Stimulated activated CD4-positive, alpha-beta T cell treated with anti-CD3 and anti-CD28 coated beads, Interleukin-2, amount 100 ng/mL, for 4 hours (primary cell): ENCODE measurements around the gene SYDE1.

Experiments
- DNase-seq: peaks from one replicate; pipeline ENCODE4 v3.0.0-alpha.2; 2020; ENCODE audit warnings: low read depth

SYDE1 gene

DNA sequence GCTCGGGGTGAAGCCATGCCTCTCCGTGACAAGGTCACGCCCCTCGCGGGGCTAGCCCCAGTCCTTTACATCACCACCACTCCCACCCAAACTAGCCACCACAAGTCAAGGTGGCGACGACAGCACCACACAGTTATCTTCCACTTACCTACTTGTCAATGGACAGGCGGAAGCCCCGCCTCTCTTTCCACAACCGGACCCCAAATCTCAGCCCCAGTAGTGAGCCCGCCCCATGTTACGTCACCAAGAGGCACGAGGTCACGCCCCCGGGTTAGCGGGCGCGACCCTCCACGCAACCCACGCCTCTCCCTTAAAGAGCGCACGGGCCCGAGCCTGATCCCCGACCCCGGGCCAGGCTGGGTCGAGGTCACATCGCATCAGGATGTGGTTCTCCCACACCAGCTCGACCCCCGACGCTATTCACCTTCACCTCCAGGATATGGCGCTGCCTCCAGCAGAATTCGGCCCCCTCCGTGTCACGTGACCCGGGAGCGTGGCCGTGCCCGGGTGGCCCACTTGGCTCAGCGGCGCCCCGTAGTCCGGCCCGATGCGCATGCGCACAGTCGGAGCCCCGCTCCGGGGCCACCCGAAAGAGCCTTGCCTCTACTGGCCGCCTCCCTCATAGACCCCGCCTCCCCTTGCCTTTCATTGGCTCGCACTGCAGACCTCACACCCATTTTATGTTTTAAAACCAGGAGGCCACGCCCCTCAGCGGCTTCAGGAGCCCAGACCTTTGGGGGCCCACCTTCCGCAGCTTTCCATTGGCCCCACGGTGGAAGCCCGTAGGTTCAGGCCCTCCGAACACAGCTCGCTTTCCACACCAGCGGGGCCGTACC lies 18.2 kb downstream of the SYDE1 start:
- peak; percentile 94 for DNase-seq

DNA sequence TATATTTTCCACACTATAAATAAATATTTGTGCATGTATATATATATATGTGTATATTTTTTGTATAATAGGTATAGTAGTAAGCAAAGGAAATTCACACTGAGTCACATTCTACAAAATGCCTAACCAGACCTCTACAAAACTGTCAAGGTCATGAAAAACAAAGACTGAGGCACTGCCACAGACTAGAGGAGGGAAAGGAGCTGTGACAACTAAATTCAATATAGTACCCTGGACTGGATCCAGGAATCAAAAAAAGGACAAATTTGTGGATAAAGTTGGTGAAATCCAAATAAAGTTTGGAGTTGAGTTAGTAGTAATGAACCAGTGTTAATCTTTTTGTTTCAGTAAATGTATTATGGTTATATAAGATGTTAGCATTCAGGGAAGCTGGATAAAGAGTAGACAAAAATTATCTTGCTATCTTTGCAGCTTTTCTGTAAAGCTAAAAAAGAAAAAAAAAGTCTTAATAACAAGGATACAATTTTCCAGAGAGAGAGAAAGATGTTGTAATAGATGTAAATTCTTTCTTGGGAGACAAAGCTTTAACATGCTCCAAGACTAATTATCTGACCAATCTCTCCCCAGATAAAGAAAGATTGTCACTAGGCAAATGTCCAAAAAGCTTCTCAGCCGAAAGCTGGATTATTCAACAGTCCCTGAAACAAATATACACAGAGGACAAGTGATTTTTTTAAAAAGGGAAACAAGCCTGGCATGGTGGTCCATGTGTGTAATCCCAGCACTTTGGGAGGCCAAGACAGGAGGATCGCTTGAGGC lies 19.1 kb downstream of the SYDE1 start:
- DNase-seq: no peak

DNA sequence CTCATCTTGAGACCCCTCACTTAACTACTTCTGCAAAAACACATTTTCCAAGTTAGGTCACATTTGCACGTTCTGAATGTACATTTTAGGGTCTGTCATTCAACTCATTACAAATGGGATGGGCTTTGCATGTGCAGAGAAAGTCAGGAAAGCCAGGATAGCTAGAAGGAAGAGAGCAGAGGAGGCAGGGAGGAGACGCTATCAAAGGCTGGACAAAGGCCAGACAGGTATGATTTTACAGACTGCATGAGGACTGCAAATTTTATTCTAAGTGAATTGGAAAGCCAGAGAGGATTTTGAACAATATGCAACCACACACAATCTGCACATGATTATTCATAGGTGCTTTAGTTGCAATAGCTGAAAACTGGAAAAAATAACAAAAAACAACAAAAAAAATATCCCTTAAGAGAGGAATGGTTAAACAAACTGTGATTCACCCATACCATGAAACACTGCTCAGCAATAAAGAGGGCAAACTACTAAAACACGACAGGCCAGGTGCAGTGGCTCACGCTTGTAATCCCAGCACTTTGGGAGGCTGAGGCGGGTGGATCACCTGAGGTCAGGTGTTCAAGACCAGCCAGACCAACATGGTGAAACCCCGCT lies 21.1 kb downstream of the SYDE1 start:
- DNase-seq: no peak

DNA sequence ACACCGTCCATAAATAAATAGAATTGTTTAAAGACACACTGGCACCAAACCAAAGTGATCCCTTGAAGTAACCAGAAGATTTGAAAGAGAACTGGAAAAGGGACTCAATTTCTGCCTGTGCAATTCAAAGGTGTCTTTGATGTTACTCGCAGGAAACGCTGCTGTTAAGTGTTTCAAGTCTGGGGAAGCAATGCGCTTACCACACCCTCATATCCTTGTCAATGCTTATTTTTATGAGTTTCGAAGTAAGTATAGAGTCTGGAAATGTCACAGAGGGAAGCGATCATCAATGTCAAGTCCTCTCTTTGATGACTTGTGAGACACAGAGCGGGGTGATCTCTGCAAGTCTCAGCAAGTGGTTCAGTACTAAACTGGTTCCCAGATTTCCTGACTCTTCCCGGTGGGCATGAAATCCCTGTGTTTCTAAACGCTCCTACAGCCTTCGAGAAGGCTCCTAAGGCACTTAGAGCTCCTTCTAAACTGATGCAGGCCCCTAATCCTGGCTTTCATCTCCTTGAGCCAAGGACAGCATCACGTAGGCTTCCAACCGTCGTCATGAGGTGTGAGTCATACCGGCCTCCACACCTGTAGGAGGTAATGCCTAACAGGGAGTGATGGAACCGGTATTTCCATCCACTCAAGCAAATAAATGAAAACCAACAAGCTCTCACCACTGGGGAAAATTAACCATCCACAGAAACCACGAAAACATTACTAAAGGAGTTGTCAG lies 22.8 kb downstream of the SYDE1 start:
- peak; percentile 60 for DNase-seq

DNA sequence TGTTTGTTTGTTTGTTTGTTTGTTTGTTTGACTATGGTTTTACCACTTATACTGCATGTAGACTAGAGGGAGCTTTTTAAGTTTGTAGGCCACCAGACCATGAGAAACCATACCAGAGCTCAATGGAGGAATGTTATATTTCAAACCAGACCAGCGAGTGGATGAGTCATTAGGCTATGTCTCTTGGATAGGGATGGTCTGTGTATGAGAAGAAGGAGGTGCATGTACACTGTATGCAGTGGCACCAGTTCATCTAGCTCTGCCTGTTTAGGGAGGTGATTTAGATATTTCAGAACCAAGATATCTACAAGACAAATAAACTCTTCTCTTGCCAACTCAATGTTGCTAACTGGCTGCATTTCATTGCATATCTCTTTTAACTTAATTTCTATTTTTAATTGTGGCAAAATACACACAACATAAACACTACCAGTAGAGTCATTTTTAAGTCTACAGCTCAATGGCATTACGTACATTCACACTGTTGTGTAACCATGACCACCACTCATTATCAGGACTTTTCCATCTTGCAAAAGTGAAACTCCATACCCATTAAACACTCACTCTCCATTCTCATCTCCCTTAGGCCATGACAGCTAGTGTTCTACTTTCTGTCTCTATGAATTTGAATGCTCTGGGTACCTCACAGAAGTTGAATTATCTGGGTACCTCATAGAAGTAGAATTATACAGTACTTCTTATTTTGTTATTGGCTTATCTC lies 29.2 kb downstream of the SYDE1 start:
- no peak for DNase-seq

DNA sequence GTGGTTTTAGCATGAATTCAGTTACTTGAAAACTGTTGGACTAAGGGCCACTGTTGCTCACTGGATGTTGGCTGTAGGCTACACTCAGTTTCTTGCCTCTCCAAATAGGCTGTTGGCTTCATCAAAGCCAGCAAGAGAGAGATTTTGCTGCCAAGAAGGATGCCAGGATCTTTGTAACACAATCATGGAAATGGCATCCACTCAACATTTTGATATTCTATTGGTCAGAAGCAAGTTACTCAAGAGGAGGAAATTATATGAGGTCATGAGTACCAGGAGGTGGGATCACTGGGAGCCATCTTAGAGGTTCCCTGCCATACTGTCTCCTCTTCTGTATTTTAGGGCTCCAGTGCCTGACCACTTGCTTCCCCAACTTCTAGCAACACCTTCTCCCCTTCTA lies 30.6 kb downstream of the SYDE1 start:
- DNase-seq: no peak

DNA sequence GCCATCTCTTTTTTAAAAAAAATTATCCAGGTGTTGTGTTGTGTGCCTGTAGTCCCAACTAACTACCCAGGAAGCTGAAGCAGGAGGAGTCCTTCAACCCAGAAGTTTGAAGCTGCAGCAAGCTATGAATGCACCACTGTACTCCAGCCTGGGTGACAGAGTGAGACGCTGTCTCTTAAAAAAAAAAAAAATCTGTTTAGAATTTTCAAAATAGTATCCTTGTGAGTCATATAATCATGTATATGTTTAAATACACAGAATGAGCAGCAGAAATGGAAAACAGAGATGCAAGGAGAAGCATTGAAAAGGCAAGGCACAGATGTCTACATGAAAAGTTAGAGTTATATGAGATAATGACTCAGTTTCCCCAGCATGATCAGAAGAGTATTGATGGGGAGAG lies 31.2 kb downstream of the SYDE1 start:
- DNase-seq: no peak

DNA sequence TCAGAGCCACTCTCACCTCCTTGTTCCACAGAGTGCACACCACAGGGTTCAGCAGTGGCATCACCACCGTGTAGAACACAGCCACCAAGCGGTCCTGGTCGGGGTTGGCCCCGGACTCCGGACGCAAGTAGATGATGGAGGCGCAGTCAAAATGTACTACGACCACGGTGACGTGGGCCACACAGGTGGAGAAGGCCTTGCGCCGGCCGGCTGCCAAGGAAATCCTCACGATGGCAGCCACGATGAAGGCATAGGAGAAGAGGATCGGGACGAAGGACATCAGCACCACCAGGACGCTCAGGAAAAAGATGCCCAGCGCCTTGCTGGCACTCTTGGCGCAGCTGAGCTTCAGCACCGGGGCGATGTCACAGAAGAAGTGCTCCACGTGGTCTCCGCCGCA lies 33.9 kb downstream of the SYDE1 start:
- no peak for DNase-seq

DNA sequence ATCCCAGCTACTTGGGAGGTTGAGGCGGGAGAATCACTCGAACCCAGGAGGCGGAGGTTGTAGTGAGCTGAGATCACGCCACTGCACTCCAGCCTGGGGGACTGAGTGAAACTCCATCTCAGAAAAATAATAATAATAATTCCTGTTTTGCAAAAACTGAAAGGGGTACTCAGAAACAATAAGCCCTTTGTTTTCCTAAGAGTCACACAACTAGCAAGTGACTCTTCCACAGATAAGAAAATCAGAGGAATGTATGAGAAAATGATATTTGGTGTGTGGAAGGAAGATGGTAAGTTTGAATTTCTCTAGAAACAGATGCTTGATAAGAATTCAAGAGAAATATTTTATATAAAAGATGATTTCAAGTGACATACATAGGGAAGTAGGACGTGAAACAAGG lies 35.1 kb downstream of the SYDE1 start:
- DNase-seq: no peak

DNA sequence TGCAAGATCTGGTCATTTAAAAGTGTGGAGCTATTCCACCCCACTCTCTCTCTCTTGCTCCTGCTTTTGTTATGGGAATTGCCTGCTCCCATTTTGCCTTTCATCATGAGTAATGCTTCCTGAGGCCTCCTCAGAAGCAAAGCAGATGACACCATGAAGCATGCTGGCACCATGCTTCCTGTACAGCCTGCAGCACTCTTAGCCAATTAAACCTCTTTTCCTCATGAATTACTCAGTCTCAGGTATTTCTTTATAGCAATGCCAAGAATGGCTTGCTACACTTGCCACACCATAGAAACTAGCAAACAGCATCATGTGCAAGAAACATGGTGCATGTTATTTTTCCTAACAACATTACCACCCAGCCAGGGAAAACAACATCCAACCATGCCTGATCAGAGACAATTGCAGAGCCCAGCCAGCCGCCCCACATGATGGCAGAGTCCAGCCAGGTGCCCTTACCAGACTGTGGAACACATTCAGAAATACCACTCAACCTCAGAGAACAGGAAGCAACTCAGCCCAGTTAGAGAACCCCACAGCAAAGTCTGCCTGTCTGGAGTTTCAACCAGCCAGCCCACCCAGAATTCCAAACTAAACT lies 36.9 kb downstream of the SYDE1 start:
- DNase-seq: no peak

DNA sequence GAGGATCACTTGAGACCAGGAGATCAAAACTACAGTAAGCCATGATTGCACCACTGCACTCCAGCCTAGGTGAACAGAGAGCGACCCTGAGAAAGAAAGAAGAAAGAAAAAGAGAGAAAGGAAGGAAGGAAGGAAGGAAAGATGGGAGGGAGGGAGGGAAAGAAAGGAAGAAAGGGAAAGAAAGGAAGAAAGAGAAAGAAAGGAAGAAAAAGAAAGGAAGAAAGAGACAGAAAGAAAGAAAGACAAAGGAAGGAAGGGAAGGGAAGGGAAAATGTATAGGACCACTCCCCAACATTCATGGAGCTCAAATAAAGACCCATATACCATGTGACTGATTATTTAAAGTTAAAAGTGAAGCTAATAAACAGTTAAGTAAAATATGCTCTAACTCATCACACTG lies 39.9 kb downstream of the SYDE1 start:
- no peak for DNase-seq

DNA sequence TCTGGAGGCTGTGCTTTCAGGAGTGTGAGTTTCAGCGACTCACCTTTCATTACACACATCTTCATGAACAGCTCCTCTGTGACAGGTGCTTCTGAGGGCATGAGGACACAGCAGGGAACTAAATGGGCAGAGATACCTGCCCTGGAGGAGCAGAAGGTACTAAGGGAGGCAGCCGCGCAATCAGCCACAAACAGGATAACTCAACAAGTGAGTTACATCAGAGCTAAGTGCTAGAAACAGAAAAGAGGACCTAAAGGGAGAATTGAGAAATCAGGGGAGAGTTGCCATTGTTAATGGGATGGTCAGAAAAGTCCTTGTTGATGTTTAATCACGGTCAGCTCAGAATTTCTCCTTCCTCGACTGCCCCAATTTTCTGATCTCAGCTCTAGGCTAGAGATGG lies 42.5 kb downstream of the SYDE1 start:
- no peak for DNase-seq

DNA sequence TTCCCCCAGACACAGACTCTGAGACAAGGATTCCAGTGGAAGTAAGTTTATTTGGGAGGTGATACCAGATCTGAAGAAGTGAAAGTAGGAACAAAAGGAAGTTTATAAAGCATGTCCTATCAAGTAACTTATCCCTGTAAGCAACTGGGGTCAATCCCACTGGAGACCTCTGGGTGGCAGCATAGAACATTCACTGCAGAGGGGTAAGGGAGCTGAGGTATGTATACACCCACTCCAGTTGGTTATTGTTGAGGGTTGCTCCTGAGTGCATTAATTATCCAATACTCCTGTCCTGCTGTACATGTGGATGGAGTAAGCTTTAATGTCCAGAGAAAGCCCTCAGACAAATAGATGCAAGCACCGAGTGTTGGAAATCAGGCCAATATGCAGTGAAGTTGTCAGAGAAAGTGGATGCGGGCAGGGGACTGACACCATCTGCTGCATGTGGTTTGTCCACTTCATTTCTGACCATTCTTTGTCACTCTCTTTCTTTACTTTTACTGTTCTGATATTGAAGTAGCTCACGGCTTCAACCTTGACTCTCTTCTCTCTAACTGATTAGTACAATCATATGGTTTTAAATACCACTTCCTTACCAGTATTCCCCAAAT lies 46.9 kb downstream of the SYDE1 start:
- DNase-seq: peak; percentile 9

DNA sequence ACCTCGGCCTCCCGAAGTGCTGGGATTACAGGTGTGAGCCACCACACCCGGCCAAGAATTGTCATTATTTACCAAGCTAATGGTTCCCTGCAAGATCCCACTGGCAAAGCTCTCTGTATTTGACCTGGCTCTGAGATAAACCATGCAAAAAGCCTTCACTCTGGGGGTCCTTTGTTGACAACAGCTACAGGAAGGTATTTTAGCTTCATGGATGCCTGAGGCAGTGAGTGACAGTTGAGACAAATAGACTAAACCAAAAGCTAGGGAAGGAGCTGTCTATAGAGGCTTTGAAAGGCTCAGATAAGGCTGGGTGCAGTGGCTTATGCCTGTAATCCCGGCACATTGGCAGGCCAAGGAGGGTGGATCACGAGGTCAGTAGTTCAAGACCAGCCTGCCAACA lies 48.1 kb downstream of the SYDE1 start:
- DNase-seq: no peak

DNA sequence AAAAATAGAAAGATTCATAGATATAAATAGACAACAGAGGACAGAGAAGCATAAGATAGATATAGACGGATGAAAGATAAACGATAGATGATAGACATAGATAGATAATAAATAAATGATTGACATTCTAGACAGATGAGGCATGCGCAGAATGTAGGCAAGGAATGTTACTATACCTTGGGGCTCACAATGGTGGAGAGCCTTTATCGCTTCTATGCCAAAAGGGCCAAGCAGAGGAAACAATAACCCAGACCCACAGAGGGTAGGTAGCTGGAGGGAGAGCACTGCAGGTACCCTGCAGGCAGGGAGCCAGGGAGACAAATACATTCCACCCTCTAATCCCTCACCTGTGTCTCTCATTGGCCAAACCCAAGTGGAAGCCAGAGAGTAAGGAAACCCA lies 49.2 kb downstream of the SYDE1 start:
- no peak for DNase-seq

DNA sequence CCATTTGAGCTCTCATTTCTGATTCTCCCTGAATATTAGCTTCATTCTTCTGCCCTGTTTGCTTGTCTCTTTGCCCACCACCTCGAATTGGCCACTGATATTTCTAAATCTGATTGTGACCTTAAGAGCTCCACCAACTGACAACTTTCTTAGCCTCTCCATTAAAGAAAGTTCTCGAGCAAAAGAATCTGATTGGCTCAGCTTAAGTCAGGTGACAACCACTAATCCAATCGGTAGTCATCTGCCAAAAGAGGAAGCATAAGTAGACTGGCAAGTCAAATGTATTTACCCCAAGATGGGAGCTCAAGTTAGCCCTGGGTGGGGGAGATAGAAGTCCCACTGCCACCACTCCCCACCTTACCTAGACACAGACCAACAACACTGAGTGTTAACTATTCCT lies 52.0 kb downstream of the SYDE1 start:
- no peak for DNase-seq

DNA sequence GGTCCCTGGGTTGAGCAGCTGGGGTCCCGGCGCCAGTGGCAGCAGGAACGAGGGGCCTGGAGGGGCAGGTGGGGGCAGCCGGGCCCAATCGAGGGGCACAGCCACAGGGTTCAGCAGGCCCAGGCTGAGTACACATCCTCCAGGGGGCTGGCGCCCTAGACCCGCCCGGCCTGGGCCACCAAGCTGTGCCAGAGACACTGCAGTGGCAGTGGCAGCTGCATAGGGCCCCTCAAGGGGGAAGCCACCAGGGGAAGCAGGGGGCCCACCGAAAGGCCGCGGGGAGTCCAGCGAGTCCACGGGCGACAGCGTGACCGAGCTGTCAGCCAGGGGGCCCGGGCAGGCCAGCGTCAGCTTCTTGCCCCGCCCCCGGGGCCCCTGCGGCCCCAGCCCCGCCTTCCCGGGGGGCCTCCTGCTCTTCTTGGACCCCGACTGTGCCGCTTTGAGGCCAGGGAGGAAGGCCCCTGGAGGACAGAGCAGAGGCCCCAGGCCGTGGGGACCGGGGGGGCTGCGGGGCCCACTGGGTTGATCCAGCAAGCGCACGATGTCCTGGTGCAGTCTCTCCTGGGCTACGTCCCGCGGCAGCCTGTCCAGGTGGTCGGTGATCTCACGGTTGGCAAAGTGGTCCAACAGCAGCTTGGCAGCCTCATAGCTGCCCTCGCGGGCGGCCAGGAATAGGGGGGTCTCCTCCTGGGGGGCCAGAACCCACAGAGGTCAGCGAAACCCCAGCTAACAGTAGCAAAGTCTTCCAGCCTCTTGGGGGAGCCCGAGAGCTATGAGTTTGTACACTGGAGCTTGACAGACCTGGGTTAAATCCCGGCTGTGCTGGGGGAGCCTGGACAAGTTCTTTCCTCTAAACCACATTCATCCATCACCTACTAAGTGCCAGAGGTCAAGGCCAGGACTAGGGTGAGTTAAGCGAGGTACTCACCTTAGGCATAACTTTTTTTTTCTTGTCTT lies 54.1 kb downstream of the SYDE1 start:
- DNase-seq: no peak
